PC-9 (cell line): ENCODE results near the gene GRIP2. TPM values are rescaled to one million over a fixed set of nuclear protein-coding genes. Genes with fewer than 3 reads are reported as not detected.

Experiments used
- BruUV-seq: library from RNA; stranded (reverse); fragments of 400-500 nt; replicated peaks from 2 replicates; lab custom pipeline; 2021; lab: Mats Ljungman, UMichigan
- CTCF ChIA-PET: fragments of 300-600 bp; sonication (Branson Sonifier 250); formaldehyde crosslinking; loops from one replicate; lab custom pipeline; 2022; ENCODE audit warnings: antibody characterized with exemption; lab: Charles Lee
- POLR2A ChIA-PET: fragments of 300-600 bp; sonication (Branson Sonifier 250); formaldehyde crosslinking; loops from one replicate; lab custom pipeline; 2022; ENCODE audit warnings: antibody characterized with exemption; ENCODE audit not compliant: unreplicated experiment; lab: Charles Lee
- DNase-seq, 2 experiments: peaks; one replicate each; pipeline versions ENCODE4 v3.0.0 to v3.0.0-alpha.2; 2015 to 2022; ENCODE audit warnings: mixed read lengths in 1 of 2
- H2AFZ ChIP-seq: fragments of 200-600 bp; sonication (generic); 2 replicates; pipeline ENCODE4 v1.8.1; 2017; ENCODE audit warnings: antibody characterized with exemption
- H3F3A ChIP-seq: fragments of 200-600 bp; sonication (generic); 2 replicates; pipeline ENCODE4 v1.8.1; 2017; ENCODE audit warnings: antibody characterized with exemption, mild to moderate bottlenecking, low read depth; ENCODE audit not compliant: insufficient read depth
- H3K27ac ChIP-seq: fragments of 200-600 bp; sonication (generic); 2 replicates; pipeline ENCODE4 v1.6.1; 2016; ENCODE audit warnings: mixed run types
- H3K27me3 ChIP-seq: fragments of 200-600 bp; sonication (generic); 2 replicates; pipeline ENCODE4 v1.6.1; 2016; ENCODE audit warnings: low read depth, mixed run types; ENCODE audit not compliant: insufficient read depth
- H3K36me3 ChIP-seq: fragments of 200-600 bp; sonication (generic); 2 replicates; pipeline ENCODE4 v1.6.1; 2016; ENCODE audit warnings: low read depth, mixed run types
- H3K4me1 ChIP-seq: fragments of 200-600 bp; sonication (generic); replicated peaks from 2 replicates; pipeline ENCODE4 v1.6.1; 2016; ENCODE audit warnings: mixed run types; ENCODE audit not compliant: insufficient read depth
- H3K4me2 ChIP-seq: fragments of 200-600 bp; sonication (generic); 2 replicates; pipeline ENCODE4 v1.6.1; 2017; ENCODE audit warnings: mixed run types
- H3K4me3 ChIP-seq: fragments of 200-600 bp; sonication (generic); 2 replicates; pipeline ENCODE4 v1.6.1; 2016; ENCODE audit warnings: mixed run types
- H3K79me2 ChIP-seq: fragments of 200-600 bp; sonication (generic); 2 replicates; pipeline ENCODE4 v1.6.1; 2017; ENCODE audit warnings: low read depth, mixed run types
- H3K9me2 ChIP-seq: fragments of 200-600 bp; sonication (generic); 2 replicates; pipeline ENCODE4 v1.8.1; 2017; ENCODE audit warnings: mild to moderate bottlenecking; ENCODE audit not compliant: insufficient read depth
- H3K9me3 ChIP-seq: fragments of 200-600 bp; sonication (generic); 2 replicates; pipeline ENCODE4 v1.8.1; 2016; ENCODE audit warnings: low read depth; ENCODE audit not compliant: insufficient read depth
- H4K20me1 ChIP-seq: fragments of 200-600 bp; sonication (generic); 2 replicates; pipeline ENCODE4 v1.8.1; 2017; ENCODE audit not compliant: insufficient read depth
- EZH2 ChIP-seq: fragments of 200-600 bp; sonication (generic); IDR thresholded peaks from 2 replicates; pipeline ENCODE4 v1.8.0; 2017; ENCODE audit warnings: antibody characterized with exemption, low read depth
- intact Hi-C: fragments of 100-400 bp; cut with micrococcal nuclease; formaldehyde crosslinking; loops from one replicate; pipeline ENCODE4 v1.10.0; 2022; ENCODE audit not compliant: unreplicated experiment
- total RNA-seq: library from RNA; stranded (reverse); gene quantifications from 2 replicates; pipeline ENCODE4 v1.2.3, GENCODE V29; 2021
- TF ChIP-seq, protein P1 (sequence below): fragments of 200-600 bp; sonication (generic); conservative IDR thresholded peaks from 2 replicates; pipeline ENCODE4 v1.6.1; 2017; ENCODE audit warnings: mixed run types, antibody characterized with exemption, mild to moderate bottlenecking, moderate library complexity

GRIP2 gene
- total RNA-seq, 1 experiment from 2014 or later = not detected

DNA sequence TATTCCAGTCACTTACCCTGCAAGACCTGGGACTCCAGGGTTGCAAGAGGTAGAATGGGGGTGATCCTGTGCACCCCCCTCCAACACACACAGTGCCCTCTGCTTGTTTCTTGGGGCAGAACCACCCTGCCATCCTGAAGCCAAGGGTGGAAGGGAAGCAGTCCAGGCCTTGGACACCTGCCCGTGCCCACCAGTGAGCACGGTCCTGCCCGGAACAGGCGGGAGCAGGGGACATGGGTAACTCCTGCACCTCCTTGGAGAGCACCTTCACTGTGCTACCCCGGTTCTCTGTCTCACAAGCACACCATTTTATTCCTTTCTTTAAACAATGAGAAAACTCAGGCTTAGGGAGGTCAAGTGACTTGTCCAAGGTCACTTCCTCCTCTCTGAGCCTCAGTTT, 80.8 kb downstream of the GRIP2 start:
- no TSS peak for BruUV-seq
- TF ChIP-seq EZH2 = no peak
- TF ChIP-seq, protein P1, sequence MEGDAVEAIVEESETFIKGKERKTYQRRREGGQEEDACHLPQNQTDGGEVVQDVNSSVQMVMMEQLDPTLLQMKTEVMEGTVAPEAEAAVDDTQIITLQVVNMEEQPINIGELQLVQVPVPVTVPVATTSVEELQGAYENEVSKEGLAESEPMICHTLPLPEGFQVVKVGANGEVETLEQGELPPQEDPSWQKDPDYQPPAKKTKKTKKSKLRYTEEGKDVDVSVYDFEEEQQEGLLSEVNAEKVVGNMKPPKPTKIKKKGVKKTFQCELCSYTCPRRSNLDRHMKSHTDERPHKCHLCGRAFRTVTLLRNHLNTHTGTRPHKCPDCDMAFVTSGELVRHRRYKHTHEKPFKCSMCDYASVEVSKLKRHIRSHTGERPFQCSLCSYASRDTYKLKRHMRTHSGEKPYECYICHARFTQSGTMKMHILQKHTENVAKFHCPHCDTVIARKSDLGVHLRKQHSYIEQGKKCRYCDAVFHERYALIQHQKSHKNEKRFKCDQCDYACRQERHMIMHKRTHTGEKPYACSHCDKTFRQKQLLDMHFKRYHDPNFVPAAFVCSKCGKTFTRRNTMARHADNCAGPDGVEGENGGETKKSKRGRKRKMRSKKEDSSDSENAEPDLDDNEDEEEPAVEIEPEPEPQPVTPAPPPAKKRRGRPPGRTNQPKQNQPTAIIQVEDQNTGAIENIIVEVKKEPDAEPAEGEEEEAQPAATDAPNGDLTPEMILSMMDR = no peak
- intact Hi-C loops = no loop called here
- ChIA-PET CTCF (interaction anchor here (0.6 kb wide), 1 partner anchor 202 kb away, joined by 4 read pairs; no protein-coding TSS in a partner anchor), POLR2A (no interaction called here)
- H3F3A ChIP-seq = peaks cover 29% of the 10 kb centered on the region; the same call in 1 of the 2 replicates
- no peaks in the 10 kb centered on the region for H3K79me2 ChIP-seq
- no peaks in the 10 kb centered on the region for H3K9me3 ChIP-seq
- H3K9me2 ChIP-seq = no peaks in the 10 kb centered on the region
- no peak overlapping the region for H3K27ac ChIP-seq
- peaks cover 44% of the 10 kb centered on the region; the same call in 1 of the 2 replicates for H3K36me3 ChIP-seq
- no peaks in the 10 kb centered on the region for H4K20me1 ChIP-seq
- H3K4me1 ChIP-seq = no peaks in the 10 kb centered on the region
- H2AFZ ChIP-seq = no peak overlapping the region
- H3K4me3 ChIP-seq = no peak overlapping the region
- no peak for DNase-seq
- no peak overlapping the region for H3K4me2 ChIP-seq
- no peaks in the 10 kb centered on the region for H3K27me3 ChIP-seq

DNA sequence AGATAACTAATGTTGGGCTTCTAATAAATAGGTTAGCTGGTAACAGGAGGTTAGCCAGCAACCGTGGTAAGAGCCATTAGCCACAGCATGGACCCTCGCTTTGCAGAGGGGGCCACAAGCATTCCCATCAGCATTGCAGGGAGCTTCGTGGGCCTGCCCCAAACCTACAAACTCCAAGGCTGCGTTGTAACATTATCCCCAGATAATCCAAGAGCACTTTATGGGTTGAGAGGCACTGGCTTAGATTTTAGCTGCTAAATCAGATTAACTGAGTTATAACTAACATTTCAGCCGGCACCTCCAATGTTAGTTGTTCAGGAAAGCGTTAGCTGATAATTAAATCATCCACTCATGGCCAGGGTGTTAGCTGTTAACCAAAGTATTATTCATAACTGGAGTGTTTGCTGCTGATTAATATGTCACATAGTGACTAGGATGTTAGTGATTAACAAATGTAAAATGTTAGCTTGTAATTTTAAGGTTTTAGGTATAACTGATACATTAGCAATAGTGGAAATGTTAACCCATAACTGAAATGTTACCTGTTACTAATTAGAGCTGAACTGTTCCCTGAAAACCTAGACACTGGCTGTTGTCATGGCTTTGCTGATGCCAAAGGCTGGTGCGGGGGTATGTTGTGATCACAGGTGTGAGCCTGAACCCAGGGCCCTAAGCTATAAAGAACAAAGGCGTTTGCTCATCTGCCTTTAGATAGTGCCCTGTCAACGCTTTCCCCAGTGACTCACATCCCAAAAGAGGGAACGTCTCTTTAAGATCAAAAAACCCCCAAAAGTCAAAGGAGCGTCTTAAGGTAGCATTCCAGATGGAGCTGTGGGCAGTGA, 81.5 kb downstream of the GRIP2 start:
- CTCF ChIA-PET = interaction anchor here (0.6 kb wide), 2 partner anchors 9 to 201 kb away, joined by 4 to 5 read pairs; no protein-coding TSS in a partner anchor
- Histone ChIP-seq H3K27ac (no peak overlapping the region), H3K4me3 (no peak overlapping the region), H3K79me2 (peaks cover 5% of the 10 kb centered on the region; the same call in 1 of the 2 replicates), H3F3A (peaks cover 33% of the 10 kb centered on the region), H2AFZ (no peak overlapping the region), H3K9me3 (no peaks in the 10 kb centered on the region), H3K27me3 (no peaks in the 10 kb centered on the region), H3K4me2 (no peak overlapping the region), H3K4me1 (peaks cover 2% of the 10 kb centered on the region; the same call in 1 of the 2 replicates), H3K9me2 (no peaks in the 10 kb centered on the region), H3K36me3 (peaks cover 50% of the 10 kb centered on the region; the same call in 1 of the 2 replicates), H4K20me1 (no peaks in the 10 kb centered on the region)
- DNase-seq = no peak
- POLR2A ChIA-PET = no interaction called here
- TF ChIP-seq EZH2 = no peak
- TF ChIP-seq, protein P1 = no peak
- intact Hi-C loops = no loop called here
- BruUV-seq = no TSS peak

DNA sequence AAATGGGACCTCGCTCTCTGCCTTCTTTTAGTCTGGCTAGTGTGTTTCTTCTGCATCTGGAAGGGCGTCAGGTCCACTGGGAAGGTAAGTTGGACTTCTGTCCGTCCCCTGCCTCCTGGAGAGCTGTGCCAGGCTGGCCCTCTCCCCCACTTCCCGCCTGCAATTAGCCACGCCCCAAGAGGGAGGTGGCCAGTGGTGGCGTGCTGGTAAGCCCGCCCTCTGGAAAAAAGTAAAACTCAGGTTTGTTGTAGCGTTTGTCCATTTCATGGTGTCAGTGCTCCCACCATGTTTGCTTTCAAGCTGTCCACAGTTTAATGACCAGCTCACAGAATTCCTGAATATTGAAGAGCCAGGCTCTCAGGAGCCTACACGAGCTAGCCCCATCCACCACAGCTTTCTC, 82.1 kb downstream of the GRIP2 start:
- TF ChIP-seq, protein P1 = no peak
- TF ChIP-seq EZH2 = no peak
- H3K9me3 ChIP-seq = no peaks in the 10 kb centered on the region
- peaks cover 7% of the 10 kb centered on the region; the same call in 1 of the 2 replicates for H3K79me2 ChIP-seq
- CTCF ChIA-PET = no interaction called here
- peaks cover 38% of the 10 kb centered on the region for H3F3A ChIP-seq
- POLR2A ChIA-PET = no interaction called here
- no peaks in the 10 kb centered on the region for H3K9me2 ChIP-seq
- no peak for DNase-seq
- H3K4me1 ChIP-seq = peaks cover 6% of the 10 kb centered on the region
- H4K20me1 ChIP-seq = no peaks in the 10 kb centered on the region; the same call in 1 of the 2 replicates
- no peak overlapping the region for H3K4me2 ChIP-seq
- H3K27me3 ChIP-seq = no peaks in the 10 kb centered on the region
- H3K4me3 ChIP-seq = no peak overlapping the region
- intact Hi-C loops = no loop called here
- peaks cover 50% of the 10 kb centered on the region; the same call in 1 of the 2 replicates for H3K36me3 ChIP-seq
- no peak overlapping the region for H3K27ac ChIP-seq
- no peak overlapping the region for H2AFZ ChIP-seq
- BruUV-seq = no TSS peak
